Left renal cortex interstitium (tissue), 4 donors: ENCODE measurements around the gene DPP7. TPM values are rescaled to one million over a fixed set of nuclear protein-coding genes. Genes with fewer than 3 reads are reported as not detected.

Source experiments
- DNase-seq, 4 donors: peaks; one replicate each; pipeline ENCODE4 v3.0.0-alpha.2; 2013; ENCODE audit warnings: low read depth in 4 of 4, low spot score in 2 of 4, missing footprints in 1 of 4
- polyA plus RNA-seq, 4 donors: library from polyadenylated mRNA; unstranded; fragments of 120-200 nt; gene quantifications; one replicate each; pipeline ENCODE4 v1.2.1, GENCODE V29; 2013; ENCODE audit not compliant: insufficient read length in 4 of 4

DPP7 gene
- 10 to 100 TPM; 14.5 to 31.9 (median 25.1) TPM for polyA plus RNA-seq

DNA sequence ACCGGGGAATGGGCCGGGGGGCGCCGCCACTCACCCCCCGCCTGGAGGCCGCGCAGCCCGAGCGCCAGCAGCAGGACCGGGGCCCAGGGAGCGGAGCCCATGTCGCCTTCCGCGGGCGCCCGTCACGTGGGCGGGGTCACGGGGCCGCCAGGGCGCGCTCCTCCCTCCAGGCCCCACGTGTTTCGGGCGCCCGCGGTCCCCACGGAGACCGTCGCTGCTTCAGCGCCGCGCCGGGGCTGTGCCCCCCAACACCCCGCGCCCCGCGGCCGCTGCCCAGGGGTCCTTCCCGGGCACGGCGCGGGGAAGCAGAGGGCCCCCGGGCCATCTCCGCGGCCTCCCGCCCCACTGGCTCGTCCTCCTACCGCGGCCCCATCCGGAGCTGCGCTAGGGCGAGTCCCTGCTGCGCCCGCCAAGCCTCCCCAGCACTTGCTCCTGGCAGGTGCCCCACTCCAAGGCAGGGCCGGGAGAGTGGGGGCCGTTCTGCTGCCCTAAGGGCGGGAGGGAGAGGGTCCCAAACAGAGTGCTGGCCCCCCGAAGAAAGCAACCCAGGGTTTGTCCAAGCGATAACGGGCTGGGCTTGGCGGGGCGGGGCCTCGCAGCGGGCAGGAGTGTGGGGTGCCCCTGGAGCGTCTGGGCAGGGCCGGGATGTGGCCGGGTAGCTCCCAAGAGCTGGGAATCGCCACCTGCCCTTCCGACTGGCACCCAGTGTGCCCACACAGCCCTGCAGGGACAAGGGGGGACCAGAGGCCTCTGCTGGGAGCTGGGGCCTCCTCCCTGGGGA lies at the start of gene DPP7:
Gene DPP7, minus strand, starts transcription at position 121 of the 781 bp plus-strand sequence. Its CDS starts 20 bp downstream, at position 101.
- DNase-seq: no peak

DNA sequence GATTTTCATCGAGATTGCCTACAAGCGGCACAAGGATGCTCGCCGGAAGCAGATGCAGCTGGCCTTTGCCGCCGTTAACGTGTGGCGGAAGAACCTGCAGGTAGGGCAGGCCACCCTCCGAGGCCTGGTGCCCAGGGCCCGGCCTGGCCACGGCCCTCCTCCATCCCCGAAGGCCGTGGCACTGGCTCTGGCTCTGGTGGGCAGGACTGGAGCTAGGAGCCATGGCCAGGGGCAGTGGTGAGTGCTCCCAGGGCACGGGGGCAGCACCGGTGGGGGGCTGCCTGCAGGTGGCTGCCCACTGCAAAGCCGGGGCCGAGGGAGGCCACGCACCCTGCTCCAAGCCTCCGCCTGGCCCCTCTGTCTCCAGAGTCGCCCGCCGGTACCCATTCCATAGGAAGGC lies 49.3 kb upstream of the DPP7 start:
- no peak for DNase-seq

DNA sequence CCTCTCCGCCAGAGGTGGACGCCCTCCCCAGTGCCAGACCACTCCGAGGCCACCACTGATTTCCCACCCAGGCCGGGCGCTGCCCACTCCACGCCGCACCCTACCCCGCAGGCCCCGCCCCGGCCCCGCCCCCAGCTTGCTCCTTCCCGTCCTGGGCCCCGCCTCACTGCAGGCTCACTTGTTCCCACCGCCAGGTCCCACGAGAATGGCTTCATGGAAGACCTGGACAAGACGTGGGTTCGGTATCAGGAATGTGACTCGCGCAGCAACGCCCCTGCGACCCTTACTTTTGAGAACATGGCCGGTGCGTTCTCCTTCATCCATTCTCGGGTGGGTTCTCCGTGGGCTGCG lies 48.8 kb upstream of the DPP7 start:
- no peak for DNase-seq

DNA sequence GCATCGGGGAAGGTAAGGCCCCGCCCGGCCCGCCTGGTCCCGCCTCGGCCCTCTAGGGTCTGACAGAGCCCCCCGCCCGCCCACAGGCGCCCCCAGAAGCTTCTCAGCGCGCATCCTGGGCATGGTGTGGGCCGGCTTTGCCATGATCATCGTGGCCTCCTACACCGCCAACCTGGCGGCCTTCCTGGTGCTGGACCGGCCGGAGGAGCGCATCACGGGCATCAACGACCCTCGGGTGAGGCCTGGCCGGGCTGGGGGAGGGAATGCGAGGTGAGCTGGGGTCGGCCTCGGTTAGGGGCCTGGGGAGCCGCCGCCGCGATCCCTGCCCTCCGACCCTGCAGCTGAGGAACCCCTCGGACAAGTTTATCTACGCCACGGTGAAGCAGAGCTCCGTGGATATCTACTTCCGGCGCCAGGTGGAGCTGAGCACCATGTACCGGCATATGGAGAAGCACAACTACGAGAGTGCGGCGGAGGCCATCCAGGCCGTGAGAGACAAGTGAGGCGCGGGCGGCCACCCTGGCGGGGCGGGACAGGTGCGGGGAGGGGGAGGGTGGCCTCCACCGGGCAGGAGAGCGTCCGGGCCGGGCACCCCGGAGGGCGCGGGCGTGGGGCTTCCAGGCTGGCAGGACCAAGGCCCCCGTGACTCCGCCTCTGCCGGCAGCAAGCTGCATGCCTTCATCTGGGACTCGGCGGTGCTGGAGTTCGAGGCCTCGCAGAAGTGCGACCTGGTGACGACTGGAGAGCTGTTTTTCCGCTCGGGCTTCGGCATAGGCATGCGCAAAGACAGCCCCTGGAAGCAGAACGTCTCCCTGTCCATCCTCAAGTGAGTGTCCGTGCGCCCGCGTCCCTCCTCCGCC lies 48.2 kb upstream of the DPP7 start:
- no peak for DNase-seq

DNA sequence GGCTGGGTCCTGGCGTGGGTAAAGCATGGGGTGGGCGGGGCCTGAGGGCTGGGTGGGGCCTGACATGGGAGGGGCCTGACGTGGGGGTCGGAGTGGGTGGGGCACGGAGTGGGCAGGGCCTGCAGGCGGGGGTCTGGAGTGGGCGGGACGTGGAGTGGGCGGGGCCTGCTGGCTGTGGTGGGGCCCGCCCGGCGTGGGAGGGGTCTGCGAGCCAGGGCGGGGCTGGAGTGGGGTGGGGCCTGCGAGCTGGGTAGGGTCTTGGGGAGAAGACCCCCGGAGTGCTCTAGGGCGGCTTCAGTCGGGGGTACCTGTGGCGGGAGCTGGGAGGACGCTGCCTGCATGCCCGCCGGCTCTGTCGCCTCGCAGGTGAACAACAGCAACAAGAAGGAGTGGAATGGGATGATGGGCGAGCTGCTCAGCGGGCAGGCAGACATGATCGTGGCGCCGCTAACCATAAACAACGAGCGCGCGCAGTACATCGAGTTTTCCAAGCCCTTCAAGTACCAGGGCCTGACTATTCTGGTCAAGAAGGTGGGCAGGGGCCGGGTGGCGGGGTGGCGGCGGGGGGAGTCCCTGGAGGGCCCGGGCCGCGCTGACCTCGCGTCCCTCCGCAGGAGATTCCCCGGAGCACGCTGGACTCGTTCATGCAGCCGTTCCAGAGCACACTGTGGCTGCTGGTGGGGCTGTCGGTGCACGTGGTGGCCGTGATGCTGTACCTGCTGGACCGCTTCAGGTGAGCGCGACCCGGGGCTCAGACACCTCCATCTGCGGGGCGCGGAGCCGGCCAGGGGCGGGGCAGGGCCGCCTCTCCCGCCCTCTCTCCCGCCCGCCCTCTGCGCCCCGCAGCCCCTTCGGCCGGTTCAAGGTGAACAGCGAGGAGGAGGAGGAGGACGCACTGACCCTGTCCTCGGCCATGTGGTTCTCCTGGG lies 47.3 kb upstream of the DPP7 start:
- no peak for DNase-seq

DNA sequence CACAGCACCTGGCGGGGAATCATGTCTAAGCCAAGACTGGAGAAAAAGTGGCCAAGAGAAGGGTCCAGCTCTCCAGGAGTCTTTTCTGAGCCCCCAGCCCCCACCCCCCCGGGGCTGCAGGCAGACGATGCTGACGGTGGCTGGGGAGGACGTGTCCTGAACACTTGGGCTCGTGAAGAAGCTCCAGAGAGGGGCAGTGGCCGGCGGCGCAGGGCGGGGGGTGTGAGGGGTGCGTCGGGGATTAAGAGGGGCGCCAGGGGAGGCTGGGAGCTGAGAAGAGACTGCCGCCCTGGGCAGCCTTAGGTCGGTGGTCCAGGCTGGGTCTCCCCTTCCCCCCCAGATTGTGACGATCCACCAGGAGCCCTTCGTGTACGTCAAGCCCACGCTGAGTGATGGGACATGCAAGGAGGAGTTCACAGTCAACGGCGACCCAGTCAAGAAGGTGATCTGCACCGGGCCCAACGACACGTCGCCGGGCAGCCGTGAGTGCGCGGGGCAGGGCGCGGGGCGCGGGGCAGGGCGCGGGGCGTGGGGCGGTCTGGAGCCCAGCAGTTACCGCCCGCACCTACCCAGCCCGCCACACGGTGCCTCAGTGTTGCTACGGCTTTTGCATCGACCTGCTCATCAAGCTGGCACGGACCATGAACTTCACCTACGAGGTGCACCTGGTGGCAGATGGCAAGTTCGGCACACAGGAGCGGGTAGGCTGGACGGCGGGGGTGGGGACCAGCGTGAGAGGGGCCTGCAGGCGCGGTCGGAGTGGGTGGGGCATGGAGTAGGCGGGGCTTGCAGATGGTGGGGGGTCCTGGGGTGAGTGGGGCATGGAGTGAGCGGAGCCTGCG lies 46.4 kb upstream of the DPP7 start:
- no peak for DNase-seq

DNA sequence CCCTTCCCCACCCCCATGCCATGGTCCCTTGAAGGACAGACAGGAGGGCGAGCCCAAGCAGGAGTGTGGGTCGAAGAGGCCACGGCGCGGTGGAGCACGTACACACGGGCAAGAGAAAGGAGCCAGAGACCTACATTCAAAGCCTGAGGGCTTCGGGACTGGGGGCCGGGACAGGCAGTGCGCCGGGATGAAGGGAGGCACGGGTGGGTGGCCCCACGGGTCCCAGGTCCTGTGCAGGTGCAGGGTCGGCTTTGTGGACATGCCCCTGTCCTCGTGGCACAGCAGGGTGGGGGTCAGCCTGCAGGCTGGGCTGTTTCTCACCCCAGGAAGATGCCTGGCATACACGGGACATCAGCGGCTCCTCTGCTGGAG lies 45.5 kb upstream of the DPP7 start:
- no peak for DNase-seq

DNA sequence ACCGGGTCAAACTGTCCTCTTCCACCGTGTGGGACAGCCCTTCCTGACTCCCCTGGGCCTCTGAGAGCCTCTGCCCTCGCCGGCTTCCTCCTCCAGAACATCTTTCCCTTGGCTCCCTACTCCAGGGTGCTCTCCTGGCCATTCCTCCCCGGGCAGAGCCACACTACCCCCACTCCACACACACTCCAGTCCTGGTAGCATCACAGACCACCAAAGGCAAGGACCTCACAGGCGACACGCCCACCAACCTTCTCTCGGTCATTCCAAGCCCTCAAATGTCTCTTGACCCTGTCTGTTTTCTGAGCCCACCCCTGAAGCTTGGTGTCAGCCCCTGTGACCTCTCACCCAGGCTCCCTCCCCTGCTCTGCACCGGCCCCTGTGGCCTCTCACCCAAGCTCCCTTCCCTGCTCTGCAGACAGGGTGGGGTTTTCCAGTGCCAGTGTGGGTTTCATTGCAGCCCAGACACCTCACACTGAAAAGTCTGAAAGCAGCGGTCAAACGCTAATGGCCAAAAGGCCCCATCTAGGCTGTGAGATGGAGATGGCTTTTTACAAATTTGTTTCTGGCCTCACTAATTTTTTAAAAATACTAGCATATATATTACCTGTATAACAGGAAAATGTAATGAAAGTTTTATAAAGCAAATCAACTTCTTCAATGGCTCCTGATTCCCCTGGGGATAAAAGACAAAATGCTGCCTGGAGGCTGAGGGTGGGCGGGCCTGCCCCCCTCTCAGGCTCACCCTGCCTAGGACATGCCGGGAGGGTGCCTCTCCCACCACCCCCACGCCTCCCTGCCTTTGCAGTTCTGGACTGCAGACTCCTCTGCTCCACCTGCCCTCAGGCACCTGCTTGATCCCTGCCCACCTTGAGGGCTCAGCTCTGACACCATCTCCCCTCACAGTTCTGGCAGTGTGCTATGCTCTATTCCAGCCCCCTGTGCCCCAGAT lies 44.8 kb upstream of the DPP7 start:
- no peak for DNase-seq

DNA sequence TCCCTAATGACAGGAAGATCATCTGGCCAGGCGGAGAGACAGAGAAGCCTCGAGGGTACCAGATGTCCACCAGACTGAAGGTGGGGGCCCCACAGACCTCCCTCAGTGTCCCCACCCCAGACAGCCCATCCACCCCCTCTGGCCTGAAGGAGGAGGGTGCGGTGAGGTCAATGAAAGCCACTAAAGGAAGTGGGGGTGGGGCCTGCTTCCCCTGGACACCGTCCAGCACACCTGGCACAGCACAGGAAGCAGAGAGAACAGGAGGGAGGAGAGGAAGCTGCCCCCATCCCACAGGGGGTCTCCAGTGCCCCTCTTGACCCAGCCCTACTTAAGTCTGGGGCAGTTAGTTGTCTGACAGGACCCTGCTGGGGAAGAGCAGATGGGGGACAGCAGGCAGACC lies 44.1 kb upstream of the DPP7 start:
- no peak for DNase-seq

DNA sequence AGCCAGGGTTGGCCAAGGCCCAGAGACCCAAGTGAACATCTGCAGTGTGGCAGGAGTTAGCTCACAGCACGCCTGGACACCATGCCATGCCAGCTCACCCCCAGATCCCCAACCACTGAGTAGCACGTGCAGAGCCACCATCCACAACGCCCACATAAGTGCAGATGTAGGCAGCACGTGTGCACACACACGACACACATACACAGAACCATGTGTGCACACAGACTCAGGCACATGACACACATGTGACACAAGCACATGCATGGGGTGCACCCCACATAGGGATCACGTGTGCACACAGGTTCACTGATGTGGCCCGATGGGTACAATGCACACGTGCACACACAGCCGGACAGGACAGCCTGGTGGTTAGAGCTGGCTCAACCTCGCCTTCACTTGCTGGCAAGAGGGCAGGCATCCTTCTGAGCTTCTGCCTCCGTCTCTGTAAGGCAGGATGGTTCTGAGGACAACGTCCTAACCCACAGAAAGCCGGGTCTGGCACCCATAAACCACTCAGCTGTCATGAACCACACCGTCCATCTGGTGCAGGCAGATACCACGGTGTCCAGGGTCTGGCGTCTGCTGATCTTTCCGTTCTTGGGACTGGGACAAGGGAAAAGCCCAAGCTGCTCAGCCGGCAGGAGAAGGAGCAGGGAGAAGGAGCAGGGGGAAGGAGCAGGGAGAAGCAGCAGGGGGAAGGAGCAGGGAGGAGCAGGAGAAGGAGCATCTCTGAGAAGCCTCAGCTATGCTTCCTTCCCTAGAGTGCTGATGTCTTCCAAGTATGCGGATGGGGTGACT lies 43.3 kb upstream of the DPP7 start:
- no peak for DNase-seq

DNA sequence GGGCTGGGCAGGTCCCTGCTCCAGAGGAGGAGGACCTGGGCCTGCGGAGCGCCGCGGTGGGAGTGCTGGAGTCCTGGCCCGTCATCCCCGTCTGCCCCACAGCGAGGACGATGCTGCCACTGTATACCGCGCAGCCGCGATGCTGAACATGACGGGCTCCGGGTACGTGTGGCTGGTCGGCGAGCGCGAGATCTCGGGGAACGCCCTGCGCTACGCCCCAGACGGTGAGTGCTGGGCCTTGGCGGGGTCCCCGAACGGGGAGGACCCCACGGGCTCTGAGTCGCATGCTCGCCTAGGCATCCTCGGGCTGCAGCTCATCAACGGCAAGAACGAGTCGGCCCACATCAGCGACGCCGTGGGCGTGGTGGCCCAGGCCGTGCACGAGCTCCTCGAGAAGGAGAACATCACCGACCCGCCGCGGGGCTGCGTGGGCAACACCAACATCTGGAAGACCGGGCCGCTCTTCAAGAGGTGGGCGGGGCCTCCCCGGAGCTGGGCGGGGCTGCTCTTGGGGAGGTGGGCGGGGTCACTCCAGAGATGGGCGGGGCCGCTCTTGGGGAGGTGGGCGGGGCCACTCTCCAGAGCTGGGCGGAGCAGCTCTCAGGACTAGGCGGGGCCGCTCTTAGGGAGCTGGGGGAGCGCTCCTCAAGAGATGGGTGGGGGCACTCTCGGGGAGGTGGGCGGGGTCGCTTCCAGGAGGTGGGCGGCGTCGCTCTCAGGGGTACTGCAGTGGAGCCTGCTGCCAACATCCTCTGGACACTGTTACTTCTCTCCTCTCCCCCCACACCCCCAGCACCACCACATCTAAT lies 42.2 kb upstream of the DPP7 start:
- no peak for DNase-seq

DNA sequence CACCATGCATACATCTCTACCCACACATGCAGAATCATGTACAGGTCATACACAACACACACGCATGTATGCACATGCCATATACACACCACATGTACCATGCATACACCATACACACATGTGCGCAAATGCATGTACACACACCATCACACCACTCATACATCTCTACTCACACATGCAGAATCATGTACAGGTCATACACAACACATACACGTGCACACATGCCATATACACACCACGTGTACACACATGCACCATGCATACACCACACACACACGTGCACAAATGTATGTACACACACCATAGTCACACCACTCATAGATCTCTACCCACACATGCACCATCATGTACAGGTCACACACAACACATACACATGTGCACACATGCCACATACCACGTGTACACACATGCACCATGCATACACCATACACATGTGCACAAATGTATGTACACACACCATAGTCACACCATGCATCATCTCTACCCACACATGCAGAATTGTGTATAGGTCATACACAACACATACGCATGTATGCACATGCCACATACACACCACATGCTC lies 38.4 kb upstream of the DPP7 start:
- no peak for DNase-seq

DNA sequence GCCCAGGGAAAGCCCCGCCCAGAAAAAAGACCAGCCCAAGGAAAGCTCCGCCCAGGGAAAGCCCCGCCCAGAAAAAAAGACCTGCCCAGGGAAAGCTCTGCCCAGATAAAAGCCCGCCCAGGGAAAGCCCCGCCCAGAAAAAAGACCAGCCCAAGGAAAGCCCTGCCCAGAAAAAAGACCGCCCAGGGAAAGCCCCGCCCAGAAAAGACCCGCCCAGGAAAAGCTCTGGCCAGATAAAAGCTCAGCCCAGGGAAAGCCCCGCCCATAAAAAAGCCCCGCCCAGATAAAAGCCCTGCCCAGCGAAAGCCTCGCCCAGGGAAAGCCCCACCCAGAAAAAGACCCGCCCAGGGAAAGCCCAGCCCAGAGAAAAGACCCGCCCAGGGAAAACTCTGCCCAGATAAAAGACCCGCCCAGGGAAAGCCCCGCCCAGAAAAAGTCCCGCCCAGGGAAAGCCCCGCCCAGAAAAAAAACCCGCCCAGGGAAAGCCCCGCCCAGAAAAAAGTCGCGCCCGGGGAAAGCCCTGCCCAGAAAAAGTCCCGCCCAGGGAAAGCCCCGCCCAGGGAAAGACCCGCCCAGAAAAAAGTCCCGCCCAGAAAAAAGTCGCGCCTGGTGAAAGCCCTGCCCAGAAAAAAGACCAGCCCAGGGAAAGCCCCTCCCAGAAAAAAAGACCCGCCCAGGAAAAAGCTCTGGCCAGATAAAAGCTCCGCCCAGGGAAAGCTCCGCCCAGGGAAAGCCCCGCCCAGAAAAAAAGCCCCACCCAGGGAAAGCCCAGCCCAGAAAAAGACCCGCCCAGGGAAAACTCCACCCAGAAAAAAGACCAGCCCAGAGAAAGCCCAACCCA lies 36.3 kb upstream of the DPP7 start:
- no peak for DNase-seq

DNA sequence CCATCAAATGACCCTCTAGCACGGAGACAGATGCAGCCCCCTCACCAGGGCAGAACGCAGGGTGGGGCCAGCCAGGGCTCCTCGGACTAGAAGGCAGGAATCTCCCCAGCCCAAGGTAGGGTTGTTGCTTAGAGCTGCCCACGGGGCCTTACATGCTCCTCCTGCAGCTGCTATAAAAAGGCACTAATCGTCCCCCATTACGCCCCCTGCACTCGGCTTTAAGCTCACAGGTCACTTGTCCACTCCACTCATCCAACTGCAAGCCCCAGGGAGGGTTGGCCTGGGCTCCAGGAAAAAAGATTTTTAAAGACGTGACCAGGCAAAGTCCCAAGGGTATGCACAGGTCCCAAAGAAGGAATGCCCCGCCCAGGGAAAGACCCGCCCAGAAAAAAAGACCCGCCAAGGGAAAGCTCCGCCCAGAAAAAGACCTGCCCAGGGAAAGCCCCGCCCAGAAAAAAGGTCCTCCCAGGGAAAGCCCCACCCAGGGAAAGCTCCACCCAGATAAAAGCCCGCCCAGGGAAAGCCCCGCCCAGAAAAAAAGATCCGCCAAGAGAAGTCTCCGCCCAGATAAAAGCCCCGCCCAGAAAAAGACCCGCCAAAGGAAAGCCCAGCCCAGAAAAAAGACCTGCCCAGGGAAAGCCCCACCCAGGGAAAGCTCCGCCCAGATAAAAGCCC lies 35.5 kb upstream of the DPP7 start:
- DNase-seq: no peak

DNA sequence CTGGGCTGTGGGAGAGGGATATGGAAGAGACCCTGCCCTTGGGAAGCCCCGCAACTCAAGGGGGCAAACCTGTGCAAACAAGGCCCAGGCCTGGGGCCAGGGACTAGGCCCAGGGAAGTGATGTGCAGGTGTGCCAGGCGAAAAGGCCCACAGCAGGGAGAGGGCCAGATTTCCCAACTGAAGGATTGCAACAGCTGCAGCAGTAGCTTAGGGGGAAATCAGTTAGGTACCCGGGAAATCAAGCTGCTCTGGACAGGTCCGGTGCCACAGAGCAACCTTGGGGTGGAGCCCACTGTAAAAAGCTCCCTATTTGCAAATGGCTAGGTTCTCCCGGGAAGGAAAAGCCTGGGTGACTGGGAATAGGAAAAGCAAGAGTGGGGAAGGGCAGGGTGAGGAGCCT lies 34.8 kb upstream of the DPP7 start:
- no peak for DNase-seq
